ENCODE results near the gene SLC27A6.
"Not testable (repeated sequence)": the region's sequence is repeated elsewhere in the genome, so short reads cannot be mapped to it uniquely, and the experiment has no call there.

The SLC27A6 gene, protein sequence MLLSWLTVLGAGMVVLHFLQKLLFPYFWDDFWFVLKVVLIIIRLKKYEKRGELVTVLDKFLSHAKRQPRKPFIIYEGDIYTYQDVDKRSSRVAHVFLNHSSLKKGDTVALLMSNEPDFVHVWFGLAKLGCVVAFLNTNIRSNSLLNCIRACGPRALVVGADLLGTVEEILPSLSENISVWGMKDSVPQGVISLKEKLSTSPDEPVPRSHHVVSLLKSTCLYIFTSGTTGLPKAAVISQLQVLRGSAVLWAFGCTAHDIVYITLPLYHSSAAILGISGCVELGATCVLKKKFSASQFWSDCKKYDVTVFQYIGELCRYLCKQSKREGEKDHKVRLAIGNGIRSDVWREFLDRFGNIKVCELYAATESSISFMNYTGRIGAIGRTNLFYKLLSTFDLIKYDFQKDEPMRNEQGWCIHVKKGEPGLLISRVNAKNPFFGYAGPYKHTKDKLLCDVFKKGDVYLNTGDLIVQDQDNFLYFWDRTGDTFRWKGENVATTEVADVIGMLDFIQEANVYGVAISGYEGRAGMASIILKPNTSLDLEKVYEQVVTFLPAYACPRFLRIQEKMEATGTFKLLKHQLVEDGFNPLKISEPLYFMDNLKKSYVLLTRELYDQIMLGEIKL

DNA sequence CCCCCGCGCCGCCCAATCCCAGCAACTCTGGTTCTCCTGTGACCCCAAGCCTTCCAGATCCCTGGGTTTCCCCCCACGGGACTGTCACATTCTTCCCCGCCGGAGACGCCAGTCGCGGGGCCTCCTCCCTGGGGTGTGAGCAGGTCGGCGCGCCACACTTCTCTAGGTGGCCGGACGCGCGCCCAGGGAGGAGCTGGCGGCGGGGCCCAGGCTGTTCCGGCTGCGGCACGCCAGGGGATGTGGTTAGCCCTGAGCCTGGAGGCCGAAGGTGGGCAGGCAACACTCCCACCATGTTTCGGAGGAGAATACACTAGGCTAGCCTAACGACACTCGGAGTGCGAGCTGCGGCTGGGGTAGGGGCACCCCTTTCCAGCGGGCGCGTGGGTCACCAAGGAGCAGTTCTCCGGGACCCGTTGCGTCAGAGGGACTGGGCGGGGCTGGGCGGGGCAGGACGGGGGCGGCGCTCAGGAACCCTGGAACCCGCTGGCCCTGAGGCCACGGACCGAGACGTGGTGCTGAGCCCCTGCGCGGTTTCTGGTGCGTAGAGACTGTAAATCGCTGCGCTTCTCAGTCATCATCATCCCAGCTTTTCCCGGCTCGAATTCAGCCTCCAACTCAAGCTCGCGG, at the start of gene SLC27A6:
TSS of gene SLC27A6 (plus strand) at position 478 of the 627 bp plus-strand sequence. CDS start 650 bp downstream, outside the sequence.
- DNase-seq = no peak

DNA sequence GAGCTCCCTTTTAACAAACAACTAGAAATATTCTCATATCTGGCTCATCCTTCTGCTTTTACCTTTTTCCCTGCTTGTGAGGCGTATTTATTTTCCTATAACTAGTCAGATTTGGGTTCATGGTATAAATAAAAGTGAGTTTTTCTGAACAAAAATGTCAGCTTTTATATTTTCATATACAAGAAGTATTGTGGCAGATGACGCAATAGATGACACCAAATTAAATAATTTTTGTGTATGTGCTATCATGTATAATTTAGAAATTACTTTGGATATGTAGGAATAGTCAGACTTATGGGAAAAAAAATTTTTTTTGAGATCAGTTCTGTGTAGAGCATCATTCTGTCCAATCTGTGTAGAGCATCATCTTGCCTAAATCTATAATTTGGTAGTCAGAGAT, 45.7 kb upstream of the SLC27A6 start:
- DNase-seq = no peak

DNA sequence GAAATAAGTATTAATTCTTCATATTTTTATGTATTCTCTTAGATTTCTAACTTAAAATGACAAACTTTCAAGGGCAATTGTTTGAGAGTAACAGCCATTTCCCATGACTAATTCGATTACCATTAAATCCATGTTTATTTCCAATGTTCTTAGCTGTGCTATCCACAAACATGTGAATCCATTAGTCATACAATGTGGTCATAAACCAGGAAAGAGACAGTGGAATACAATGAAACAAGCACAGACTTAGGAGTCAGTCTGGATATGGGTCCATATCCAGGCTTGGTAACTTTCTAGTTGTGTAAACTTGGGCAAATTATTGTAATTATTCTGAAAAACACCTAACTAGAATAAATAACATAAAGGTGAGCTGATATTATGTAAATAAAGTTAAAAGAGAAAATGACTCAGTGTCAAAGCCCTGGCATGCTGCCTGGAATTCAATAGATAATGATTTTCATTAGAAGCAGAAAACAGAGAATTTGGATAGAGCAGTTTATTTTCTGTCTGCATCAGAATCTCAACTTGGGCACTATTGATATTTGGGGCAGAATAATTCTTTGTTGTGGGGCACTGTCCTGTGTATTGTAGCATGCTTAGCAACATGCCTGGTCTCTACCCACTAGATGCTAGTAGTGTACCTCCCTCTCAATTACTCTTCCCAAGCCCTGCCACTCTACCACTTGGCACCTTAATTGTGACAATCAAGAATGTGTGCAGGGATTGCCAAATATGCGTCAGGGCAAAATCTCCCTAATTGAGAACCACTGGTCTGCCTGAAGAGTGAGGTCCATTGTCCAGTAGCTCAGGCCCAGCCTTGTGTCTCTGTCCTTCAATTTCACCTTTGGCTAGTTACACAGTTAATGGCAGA, 44.7 kb upstream of the SLC27A6 start:
- DNase-seq = no peak

DNA sequence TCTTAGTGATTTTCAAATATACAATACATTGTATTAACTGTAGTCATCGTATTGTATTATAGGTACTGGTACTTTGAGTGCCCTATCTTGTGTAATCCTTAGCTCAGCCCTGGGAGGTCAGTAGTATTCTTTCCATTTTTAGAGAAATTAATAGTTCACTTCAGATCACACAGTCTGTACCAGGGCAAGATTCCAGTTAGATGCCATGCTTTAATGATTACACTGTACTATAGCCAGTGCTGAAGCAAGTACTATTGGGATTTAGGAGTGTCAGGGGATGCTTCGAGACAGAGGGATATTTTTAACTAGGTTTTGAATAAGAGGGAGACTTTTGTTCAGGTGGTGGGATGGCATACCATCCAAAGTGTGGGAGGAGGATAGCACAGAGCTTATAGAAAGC, 41.0 kb upstream of the SLC27A6 start:
- DNase-seq = no peak

DNA sequence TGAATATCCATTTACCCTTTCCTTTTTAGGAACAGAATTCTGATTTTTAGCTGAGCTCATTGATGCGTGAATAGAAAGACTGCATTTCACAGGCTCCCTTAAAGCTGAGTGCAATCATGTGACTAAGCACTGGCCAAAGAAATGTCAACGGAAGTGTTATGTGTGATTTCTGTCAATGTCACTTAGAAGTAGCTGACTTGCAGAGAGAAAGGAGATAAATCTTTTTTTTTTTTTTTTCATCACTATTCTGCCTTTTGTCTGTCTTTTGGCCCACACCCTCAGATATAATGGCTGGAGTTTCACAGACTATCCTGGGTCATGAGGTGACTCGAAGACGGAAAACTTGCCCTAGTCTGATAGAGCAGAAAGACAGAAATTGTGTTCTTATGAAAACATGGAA, 39.3 kb upstream of the SLC27A6 start:
- no peak for DNase-seq

DNA sequence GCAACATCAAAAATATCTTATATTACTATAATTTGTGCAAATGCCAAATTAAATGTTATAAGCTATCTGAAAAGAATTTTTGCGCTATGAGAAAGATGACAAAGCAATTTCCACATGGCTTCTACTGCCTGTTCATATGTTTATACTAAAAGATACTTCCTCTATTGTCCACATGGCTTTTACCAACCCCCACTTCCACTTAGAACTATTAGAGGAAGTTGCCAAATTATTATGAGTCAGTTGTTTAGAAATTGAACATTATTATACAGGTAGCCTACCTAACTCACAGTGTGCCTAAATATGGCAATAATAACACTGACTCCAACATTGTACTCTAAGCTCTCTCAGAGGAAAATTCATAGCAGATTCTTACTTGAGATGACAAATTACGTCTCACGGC, 37.6 kb upstream of the SLC27A6 start:
- no peak for DNase-seq

DNA sequence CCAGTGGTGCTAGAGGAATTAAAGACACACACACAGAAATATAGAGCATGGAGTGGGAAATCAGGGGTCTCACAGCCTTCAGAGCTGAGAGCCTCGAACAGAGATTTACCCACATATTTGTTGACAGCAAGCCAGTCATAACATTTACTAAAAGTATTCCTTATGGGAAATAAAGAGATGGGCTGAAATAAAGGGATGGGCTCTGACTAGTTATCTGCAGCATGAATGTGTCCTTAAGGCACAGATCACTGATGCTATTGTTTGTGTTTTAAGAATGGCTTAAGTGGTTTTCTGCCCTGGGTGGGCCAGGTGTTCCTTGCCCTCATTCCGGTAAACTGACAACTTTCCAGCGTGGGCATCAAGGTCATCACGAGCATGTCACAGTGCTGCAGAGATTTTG, 33.1 kb upstream of the SLC27A6 start:
- not testable (repeated sequence) for DNase-seq

DNA sequence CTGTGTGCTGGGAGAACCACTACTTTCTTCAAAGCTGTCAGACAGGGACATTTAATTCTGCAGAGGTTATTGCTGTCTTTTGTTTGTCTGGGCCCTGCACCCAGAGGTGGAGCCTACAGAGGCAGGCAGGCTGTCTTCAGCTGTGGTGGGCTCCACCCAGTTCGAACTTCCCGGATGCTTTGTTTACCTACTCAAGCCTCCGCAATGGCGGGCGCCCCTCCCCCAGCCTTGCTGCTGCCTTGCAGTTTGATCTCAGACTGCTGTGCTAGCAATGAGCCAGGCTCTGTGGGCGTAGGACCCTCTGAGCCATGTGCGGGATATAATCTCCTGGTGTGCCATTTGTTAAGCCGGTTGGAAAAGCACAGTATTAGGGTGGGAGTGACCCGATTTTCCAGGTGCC, 22.2 kb upstream of the SLC27A6 start:
- not testable (repeated sequence) for DNase-seq

DNA sequence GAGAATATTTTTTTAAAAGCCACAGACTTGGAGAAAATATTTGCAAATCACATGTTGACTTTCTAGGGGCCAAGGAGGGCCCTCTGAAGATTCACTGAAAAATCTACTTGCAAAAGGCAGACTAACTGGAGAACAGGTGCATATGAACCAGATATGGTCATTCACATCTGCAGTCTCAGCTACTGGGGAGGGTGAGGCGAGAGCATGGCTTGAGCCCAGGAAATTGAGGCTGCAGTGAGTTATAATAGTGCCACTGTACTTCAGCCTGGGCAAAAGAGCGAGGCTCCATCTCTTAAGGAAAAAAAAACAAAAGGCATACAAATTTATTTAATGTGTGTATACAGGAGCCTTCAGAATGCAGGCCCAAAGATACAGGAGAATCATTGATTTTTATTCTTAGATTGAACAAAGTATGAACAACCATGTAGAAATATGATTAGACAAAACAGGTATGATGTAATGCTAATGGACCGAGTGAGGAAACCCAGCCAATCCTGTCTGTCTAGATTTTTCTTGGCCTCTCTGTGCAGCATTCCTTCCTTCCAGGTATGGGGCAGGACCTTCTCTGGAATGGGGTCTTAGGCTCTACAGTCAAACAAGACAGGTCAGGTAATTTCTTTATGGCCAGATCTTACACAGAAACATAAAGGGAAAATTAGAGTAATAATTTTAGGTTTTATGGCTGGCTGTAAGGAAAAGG, 15.3 kb upstream of the SLC27A6 start:
- DNase-seq = no peak

DNA sequence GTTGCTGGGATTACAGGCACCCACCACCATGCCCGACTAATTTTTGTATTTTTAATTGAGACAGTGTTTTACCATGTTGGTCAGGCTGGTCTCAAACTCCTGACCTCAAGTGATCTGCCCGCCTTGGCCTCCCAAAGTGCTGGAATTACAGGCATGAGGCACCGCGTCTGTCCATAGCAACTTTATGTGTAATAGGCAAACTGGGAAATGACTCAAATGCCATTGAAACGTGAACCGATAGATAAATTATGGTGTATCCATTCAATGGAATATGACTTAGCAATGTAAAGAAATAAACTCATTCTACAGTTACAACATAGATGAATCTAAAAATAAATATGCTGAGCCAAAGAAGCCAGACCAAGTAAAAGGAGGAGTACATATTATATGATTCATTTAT, 14.0 kb upstream of the SLC27A6 start:
- DNase-seq = not testable (repeated sequence)

DNA sequence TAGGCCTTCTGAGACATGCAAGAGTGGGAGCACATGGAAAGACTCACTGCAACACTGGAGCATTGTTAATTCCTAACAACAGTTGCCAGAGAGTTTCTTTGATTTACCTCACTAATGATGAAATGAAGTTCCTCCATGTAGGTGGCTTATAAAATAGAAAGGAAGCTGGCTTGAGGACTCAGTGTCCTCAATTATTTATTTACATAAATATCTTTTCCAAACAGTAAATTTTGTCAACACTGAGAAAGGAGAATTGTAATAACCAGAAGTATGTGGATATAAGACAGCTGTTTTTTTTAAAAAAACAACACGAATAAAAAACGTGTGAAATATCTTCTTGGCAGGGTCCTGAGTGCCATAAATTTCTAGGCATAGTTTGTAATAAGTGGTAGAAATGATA, 9.1 kb upstream of the SLC27A6 start:
- DNase-seq = no peak

DNA sequence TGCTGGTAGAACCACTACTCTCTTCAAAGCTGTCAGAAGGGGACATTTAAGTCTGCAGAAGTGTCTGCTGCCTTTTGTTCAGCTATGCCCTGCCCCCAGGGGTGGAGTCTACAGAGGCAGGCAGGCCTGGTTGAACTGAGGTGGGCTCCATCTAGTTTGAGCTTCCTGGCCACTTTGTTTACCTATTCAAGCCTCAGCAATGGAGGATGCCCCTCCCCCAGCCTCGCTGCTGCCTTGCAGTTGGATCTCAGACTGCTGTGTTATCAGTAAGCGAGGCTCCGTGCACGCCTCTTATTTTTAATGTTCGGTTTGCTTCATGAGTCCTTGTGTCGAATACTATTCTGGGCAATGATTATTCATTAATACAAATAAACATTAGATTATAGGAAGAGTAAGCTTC, 3.1 kb upstream of the SLC27A6 start:
- DNase-seq = no peak

DNA sequence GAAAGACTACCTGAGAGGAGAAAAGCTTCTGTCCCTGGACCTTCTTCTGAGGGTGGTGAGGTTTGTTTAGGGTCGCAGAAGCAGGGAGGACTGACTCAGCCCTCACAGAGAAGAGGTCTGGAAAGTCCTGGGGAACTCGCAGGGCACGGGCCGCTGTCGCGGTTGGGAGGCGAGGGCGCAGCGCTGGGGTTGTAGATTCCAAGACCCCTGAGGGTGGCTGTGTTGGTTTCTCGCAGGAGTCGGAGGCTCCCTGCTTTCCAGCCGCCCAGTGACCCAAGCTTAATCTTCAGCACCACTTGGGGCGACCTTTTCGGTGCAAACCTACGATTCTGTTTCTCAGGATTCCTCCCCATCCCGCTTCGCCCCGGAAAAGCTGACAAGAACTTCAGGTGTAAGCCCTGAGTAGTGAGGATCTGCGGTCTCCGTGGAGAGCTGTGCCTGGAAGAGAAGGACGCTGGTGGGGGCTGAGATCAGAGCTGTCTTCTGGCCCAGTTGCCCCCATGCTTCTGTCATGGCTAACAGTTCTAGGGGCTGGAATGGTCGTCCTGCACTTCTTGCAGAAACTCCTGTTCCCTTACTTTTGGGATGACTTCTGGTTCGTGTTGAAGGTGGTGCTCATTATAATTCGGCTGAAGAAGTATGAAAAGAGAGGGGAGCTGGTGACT, 482 bp downstream of the SLC27A6 start:
- no peak for DNase-seq

DNA sequence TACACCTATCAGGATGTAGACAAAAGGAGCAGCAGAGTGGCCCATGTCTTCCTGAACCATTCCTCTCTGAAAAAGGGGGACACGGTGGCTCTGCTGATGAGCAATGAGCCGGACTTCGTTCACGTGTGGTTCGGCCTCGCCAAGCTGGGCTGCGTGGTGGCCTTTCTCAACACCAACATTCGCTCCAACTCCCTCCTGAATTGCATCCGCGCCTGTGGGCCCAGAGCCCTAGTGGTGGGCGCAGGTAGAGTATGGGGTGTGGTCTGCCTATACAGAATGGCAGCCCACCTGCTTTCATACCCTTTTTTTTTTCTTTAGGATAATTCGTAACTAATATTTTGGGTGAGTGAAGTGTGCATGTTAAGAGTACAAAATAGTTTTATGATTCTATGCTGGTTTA, 1.1 kb downstream of the SLC27A6 start:
- DNase-seq = no peak

DNA sequence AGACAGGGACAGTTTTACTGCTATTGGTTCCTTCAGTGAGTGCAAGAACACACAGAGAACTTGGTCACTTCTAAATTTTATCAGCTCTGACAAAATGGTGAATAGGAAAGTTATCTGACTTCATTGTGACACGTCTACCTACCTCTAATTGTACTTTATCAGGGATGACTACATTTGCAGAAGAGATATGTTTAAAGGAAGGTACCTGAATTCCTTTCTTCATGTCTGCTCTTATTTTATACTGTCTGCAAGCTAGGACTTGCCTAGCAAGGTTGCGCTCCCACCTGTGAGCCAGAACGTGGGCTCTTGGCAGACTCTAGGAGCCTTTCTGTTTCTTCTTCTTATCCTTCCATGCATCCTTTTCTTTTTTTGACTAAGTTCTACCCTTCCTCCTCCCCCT, 1.6 kb downstream of the SLC27A6 start:
- DNase-seq = no peak

DNA sequence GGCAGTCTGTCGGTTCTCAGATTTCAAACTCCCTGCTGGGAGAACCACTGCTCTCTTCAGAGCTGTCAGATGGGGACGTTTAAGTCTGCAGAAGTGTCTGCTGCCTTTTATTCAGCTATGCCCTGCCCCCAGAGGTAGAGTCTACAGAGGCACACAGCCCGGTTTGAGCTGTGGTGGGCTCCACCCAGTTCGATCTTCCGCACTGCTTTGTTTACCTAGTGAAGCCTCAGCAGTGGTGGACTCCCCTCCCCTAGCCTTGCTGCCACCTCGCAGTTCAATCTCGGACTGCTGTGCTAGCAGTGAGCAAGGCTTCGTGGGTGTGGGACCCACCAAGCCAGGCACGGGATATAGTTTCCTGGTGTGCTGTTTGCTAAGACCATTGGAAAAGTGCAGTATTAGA, 8.0 kb downstream of the SLC27A6 start:
- no peak for DNase-seq

DNA sequence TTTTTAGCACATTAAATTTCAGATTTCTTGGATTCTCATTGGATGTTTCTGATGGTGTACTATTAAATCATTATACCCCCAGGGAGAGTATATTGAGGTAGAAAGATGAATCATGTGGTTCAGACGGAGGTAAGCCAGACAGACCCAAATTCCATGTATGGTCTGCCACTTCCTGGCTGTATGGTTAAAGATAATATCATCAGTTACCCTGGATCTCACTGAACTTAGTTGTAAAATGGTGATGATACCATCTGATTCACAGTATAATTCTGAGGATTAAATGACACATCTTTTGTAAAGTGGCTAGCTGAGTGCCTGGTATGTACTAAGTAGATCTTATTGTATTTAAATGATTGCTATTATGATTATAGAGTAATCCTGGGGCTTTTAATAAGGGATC, 9.3 kb downstream of the SLC27A6 start:
- DNase-seq = no peak

DNA sequence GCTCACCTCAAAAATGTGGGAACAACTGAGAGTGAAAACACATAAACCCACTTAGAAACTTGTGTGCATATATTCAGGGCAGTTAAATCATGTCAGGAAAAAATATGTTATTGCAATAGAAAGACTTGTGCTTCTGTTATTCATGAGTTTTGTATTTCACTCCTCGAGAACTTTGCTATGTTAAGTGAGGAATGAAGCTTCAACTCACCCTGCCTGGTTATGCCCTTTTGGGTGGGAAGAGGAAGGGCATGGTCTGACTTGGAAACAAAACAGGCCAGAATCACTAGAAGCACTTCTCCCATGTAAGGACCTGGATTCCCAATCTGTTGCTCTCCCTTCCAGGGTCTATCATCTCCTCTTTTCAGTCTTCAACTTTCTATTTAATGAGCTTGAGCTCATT, 14.5 kb downstream of the SLC27A6 start:
- DNase-seq = no peak

DNA sequence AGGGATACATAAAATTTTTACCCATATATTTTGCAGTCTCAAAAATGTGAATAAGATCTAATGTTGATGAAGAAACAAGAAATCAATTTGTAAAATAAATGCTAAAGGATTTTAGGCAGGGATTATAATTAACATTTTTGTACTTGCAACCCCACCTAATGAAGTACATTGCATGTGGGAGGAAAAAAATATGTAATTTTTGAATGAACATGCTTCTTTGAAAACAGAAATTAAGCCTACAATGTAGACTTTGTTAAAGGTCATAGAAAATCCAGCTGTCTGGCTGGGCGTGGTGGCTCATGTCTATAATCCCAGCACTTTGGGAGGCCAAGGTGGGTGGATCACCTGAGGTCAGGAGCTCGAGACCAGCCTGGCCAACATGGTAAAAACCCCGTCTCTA, 15.6 kb downstream of the SLC27A6 start:
- DNase-seq = no peak

DNA sequence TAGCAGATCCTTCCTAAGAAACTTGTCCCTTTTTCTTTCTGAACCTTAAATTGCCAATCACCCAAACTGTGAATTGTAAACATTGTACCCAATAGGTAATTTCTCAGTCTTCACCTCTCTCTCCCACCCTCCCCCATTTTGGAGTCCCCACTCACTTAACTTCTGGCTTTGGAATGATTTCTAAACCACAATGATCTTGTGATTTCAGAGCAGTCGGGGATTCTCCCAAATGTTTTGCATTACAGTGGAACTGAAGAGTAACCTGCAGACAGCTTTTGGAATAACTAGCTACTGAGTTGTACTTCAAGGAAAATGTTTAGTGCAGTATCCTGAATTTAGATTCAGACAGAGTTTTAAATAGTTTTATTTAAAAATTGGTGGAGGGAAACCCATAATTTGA, 19.2 kb downstream of the SLC27A6 start:
- DNase-seq = no peak

DNA sequence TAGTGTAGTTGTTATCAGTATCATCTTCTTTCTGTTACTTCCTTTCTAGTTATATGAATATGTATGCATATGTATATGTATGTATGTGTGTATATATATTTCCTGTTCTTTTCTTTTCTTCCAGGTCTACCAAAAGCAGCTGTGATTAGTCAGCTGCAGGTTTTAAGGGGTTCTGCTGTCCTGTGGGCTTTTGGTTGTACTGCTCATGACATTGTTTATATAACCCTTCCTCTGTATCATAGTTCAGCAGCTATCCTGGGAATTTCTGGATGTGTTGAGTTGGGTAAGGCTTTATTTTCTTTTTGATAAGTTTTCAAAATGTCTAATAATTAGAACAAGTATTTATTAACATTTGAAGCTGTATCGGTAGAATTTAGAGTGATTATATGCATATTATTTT, 23.2 kb downstream of the SLC27A6 start:
- no peak for DNase-seq
